CD4-positive, alpha-beta memory T cell (primary cell): Measurements from ENCODE around the gene GLB1L3. TPM values are rescaled to one million over a fixed set of nuclear protein-coding genes. Genes with fewer than 3 reads are reported as not detected.

Experiments used
- CTCF ChIA-PET: fragments of 350-600 bp; sonication (Branson Sonifier 250); formaldehyde crosslinking; loops from one replicate; lab custom pipeline; 2021; ENCODE audit warnings: inconsistent platforms; ENCODE audit not compliant: partially characterized antibody; lab: Charles Lee
- POLR2A ChIA-PET: fragments of 350-600 bp; sonication (Branson Sonifier 250); formaldehyde crosslinking; loops from one replicate; lab custom pipeline; 2021; ENCODE audit not compliant: partially characterized antibody; lab: Charles Lee
- DNase-seq, 5 donors: peaks; one replicate each; pipeline versions ENCODE4 v3.0.0 to v3.0.0-alpha.2; 2020 to 2022; ENCODE audit warnings: mixed read lengths in 1 of 5
- H3K27ac ChIP-seq: one replicate; pipeline ENCODE4 v1.7.0; 2013; ENCODE audit warnings: low read depth, low read length
- H3K27me3 ChIP-seq: 2 replicates; pipeline ENCODE4 v1.7.0; 2013; ENCODE audit warnings: mild to moderate bottlenecking, low read length, moderate library complexity; ENCODE audit not compliant: insufficient read depth
- H3K36me3 ChIP-seq: 2 replicates; pipeline ENCODE4 v1.7.0; 2013; ENCODE audit warnings: mild to moderate bottlenecking, low read length, moderate library complexity; ENCODE audit not compliant: insufficient read depth
- H3K4me1 ChIP-seq: 2 replicates; pipeline ENCODE4 v1.7.0; 2013; ENCODE audit warnings: mild to moderate bottlenecking, low read length, moderate library complexity; ENCODE audit not compliant: insufficient read depth
- H3K4me3 ChIP-seq, 2 donors: one replicate each; pipeline ENCODE4 v1.7.0; 2013; ENCODE audit warnings: low read length in 2 of 2, mild to moderate bottlenecking in 1 of 2
- H3K9me3 ChIP-seq, 2 donors: one replicate each; pipeline ENCODE4 v1.7.0; 2013; ENCODE audit warnings: low read length in 2 of 2, control low read depth in 1 of 2; ENCODE audit not compliant: control insufficient read depth in 1 of 2
- H3K27ac Mint-ChIP-seq, 7 donors: one replicate each; pipeline ENCODE4 v1.8.0; 2020 to 2021; ENCODE audit warnings: mixed read lengths in 7 of 7, mild to moderate bottlenecking in 6 of 7, inconsistent platforms in 3 of 7, moderate library complexity in 3 of 7
- H3K27me3 Mint-ChIP-seq, 2 donors: one replicate each; pipeline ENCODE4 v1.8.0; 2020 to 2021; ENCODE audit warnings: mixed read lengths in 2 of 2
- H3K36me3 Mint-ChIP-seq, 2 donors: one replicate each; pipeline ENCODE4 v1.8.0; 2020 to 2021; ENCODE audit warnings: mixed read lengths in 2 of 2, inconsistent platforms in 1 of 2, mild to moderate bottlenecking in 1 of 2
- H3K4me1 Mint-ChIP-seq, 4 donors: one replicate each; pipeline ENCODE4 v1.8.0; 2020 to 2021; ENCODE audit warnings: mixed read lengths in 4 of 4, mild to moderate bottlenecking in 1 of 4
- H3K4me3 Mint-ChIP-seq, 8 donors: one replicate each; pipeline ENCODE4 v1.8.0; 2020 to 2021; ENCODE audit warnings: mixed read lengths in 8 of 8, mild to moderate bottlenecking in 7 of 8, moderate library complexity in 6 of 8, inconsistent platforms in 3 of 8
- H3K9me3 Mint-ChIP-seq, 8 donors: one replicate each; pipeline ENCODE4 v1.8.0; 2020 to 2021; ENCODE audit warnings: mixed read lengths in 8 of 8, mild to moderate bottlenecking in 5 of 8, inconsistent platforms in 3 of 8, moderate library complexity in 1 of 8
- intact Hi-C: fragments of 100-400 bp; cut with micrococcal nuclease; formaldehyde crosslinking; loops from one replicate; pipeline ENCODE4 v1.15.1; 2023
- polyA plus RNA-seq, 2 donors: library from polyadenylated mRNA; unstranded; fragments of 300-500 nt; fragmentation: Illumina TruSeq; gene quantifications; one replicate each; pipeline ENCODE4 v1.2.3, GENCODE V29; 2021
- total RNA-seq, 2 experiments: library from RNA; stranded (reverse); gene quantifications; one replicate each; pipeline ENCODE4 v1.2.3, GENCODE V29; 2021

The GLB1L3 gene
- total and polyA plus RNA-seq, 4 experiments from 2014 or later, result 1.2 to 4.9 (median 2.2) TPM

DNA sequence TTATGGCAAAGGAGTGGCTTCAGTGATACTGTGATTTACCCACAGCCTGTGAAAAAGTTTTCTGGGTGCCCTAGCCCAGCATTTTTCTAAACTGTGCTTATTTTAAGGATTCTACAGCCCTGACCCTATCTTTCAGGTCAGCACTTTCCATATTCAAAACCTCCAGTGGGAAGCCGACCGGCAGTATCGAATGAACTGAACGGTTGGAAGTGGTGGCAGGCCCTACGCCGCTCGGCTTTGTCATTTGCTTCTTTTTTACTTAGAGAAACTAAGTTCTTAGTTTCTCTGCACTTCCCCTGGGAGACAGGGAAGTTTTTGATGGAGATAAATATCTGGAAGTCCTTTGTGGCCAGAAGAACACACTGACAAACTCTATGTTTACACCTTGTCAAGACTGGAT lies 56.6 kb downstream of the GLB1L3 start:
- Histone ChIP-seq H3K27ac (no peak overlapping the region), H3K4me3 (no peak overlapping the region), H3K36me3 (no peaks in the 10 kb centered on the region), H3K9me3 (no peaks in the 10 kb centered on the region), H3K27me3 (no peaks in the 10 kb centered on the region), H3K4me1 (peaks cover 14% of the 10 kb centered on the region)
- H3K27ac Mint-ChIP-seq, result peak overlapping the region in 5 of 7 donors; percentile 60 to 75 (median 70)
- H3K4me3 Mint-ChIP-seq, result peak overlapping the region; percentile 74 to 86 (median 82)
- no peaks in the 10 kb centered on the region for H3K9me3 Mint-ChIP-seq
- H3K36me3 Mint-ChIP-seq, result no peaks in the 10 kb centered on the region
- peaks cover 7 to 22% (median 12%) of the 10 kb centered on the region in 4 donors for H3K4me1 Mint-ChIP-seq
- intact Hi-C loops, result no loop called here
- peaks cover 0 to 4% of the 10 kb centered on the region in 2 donors for H3K27me3 Mint-ChIP-seq
- DNase-seq, result no peak
- ChIA-PET CTCF (no interaction called here), POLR2A (interaction anchor here (1.1 to 1.6 kb wide), 3 partner anchors 57 to 109 kb away, joined by 3 to 7 read pairs (median 4); partner anchors contain the start of genes ACAD8, GLB1L3, NCAPD3 and THYN1)

DNA sequence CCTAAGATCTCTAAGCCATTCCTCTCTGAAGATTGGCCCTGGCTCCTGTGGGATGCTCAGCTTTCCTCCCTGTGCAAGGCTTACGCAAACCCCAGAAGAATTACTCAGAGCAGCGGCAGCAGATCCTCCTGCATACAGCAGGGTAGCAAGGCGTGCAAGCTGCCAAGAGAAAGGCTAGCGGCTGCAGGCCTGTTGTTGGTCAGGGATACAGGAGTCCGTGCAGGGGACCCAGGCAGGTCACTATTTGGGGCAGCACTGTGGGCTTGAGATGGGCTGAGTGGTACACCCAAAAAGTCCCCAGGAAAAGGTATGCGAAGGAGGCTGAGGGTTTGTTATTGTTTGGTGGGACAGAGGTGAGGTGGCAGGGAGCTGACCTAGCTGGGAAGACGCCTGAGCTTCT lies 57.1 kb downstream of the GLB1L3 start:
- Histone ChIP-seq H3K27ac (no peak overlapping the region), H3K4me1 (peaks cover 14% of the 10 kb centered on the region), H3K9me3 (no peaks in the 10 kb centered on the region), H3K4me3 (no peak overlapping the region), H3K36me3 (no peaks in the 10 kb centered on the region), H3K27me3 (no peaks in the 10 kb centered on the region)
- ChIA-PET POLR2A (interaction anchor here (1.1 to 1.6 kb wide), 2 partner anchors 57 to 109 kb away, joined by 3 to 7 read pairs; partner anchors contain the start of genes GLB1L3, NCAPD3 and VPS26B), CTCF (no interaction called here)
- Mint-ChIP-seq H3K27me3 (peaks cover 0 to 4% of the 10 kb centered on the region in 2 donors), H3K4me3 (peak overlapping the region in 7 of 8 donors; percentile 23 to 86 (median 72)), H3K9me3 (no peaks in the 10 kb centered on the region), H3K36me3 (no peaks in the 10 kb centered on the region), H3K4me1 (peaks cover 7 to 22% (median 12%) of the 10 kb centered on the region in 4 donors), H3K27ac (peak overlapping the region in 2 of 7 donors; percentile 60 to 75)
- DNase-seq, result no peak
- intact Hi-C loops, result no loop called here

DNA sequence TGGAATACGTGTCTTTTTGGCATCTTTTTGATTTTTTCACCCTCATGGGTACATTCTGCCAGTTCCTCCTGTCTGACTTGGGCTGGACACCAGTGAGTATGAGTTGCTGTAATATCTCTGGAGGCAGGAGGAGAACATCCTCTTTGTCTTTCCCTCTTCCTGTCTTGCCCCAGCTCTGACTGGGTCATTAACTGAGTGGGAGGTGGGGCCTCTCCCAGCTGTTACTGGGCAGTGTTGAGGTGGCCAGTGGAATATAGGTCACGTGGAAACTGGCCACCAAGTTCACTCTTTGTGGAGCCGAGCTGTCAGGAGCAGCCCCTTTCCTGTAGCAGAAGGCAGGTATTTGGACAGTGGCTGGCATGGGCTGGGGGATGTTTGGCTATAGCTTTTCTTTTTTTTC lies 57.8 kb downstream of the GLB1L3 start:
- intact Hi-C loops, result no loop called here
- no peak overlapping the region for H3K4me3 ChIP-seq
- H3K27ac ChIP-seq, result no peak overlapping the region
- no peaks in the 10 kb centered on the region for H3K9me3 Mint-ChIP-seq
- peaks cover 14% of the 10 kb centered on the region for H3K4me1 ChIP-seq
- no peaks in the 10 kb centered on the region for H3K27me3 ChIP-seq
- H3K27ac Mint-ChIP-seq, result peak overlapping the region in 2 of 7 donors; percentile 65 to 75
- ChIA-PET POLR2A (interaction anchor here (1.1 kb wide), 1 partner anchor 58 kb away, joined by 3 read pairs; the partner anchor contains the start of gene GLB1L3), CTCF (interaction anchor here (0.6 kb wide), 1 partner anchor 377 kb away, joined by 3 read pairs; no protein-coding TSS in a partner anchor)
- H3K27me3 Mint-ChIP-seq, result peaks cover 0 to 4% of the 10 kb centered on the region in 2 donors
- H3K36me3 Mint-ChIP-seq, result no peaks in the 10 kb centered on the region
- H3K4me1 Mint-ChIP-seq, result peaks cover 7 to 22% (median 12%) of the 10 kb centered on the region in 4 donors
- H3K36me3 ChIP-seq, result no peaks in the 10 kb centered on the region
- peak overlapping the region in 5 of 8 donors; percentile 2 to 72 (median 24) for H3K4me3 Mint-ChIP-seq
- no peaks in the 10 kb centered on the region for H3K9me3 ChIP-seq
- DNase-seq, result no peak

- Mint-ChIP-seq H3K27me3 (peaks cover 0 to 4% of the 10 kb centered on the region in 2 donors), H3K4me3 (peak overlapping the region in 3 of 8 donors; percentile 1 to 66 (median 17)), H3K9me3 (no peaks in the 10 kb centered on the region), H3K36me3 (no peaks in the 10 kb centered on the region), H3K27ac (peak overlapping the region in 1 of 7 donors; percentile 43), H3K4me1 (peaks cover 6 to 22% (median 12%) of the 10 kb centered on the region in 4 donors)
- CTCF ChIA-PET, result interaction anchor here (0.6 kb wide), 1 partner anchor 378 kb away, joined by 3 read pairs; no protein-coding TSS in a partner anchor
- no peaks in the 10 kb centered on the region for H3K9me3 ChIP-seq
- POLR2A ChIA-PET, result no interaction called here
- no peak overlapping the region for H3K27ac ChIP-seq
- peaks cover 14% of the 10 kb centered on the region for H3K4me1 ChIP-seq
- no peak for DNase-seq
- no peaks in the 10 kb centered on the region for H3K36me3 ChIP-seq
- intact Hi-C loops, result no loop called here
- H3K27me3 ChIP-seq, result no peaks in the 10 kb centered on the region
- H3K4me3 ChIP-seq, result no peak overlapping the region
Measured at GRCh38 chr11:134334796-134335571, 58.8 kb downstream of the GLB1L3 start.

GRCh38 chr11:134337051-134337450 lies 60.9 kb downstream of the GLB1L3 start:
- Histone ChIP-seq H3K4me1 (peaks cover 9% of the 10 kb centered on the region), H3K36me3 (no peaks in the 10 kb centered on the region), H3K4me3 (no peak overlapping the region), H3K27ac (no peak overlapping the region), H3K27me3 (no peaks in the 10 kb centered on the region), H3K9me3 (no peaks in the 10 kb centered on the region)
- DNase-seq, result no peak
- Mint-ChIP-seq H3K4me1 (peaks cover 2 to 7% (median 5%) of the 10 kb centered on the region in 4 donors), H3K36me3 (no peaks in the 10 kb centered on the region), H3K27me3 (peaks cover 0 to 4% of the 10 kb centered on the region in 2 donors), H3K27ac (no peak overlapping the region), H3K9me3 (no peaks in the 10 kb centered on the region), H3K4me3 (no peak overlapping the region)
- ChIA-PET POLR2A (interaction anchor here (1.5 kb wide), 1 partner anchor 61 kb away, joined by 4 read pairs; the partner anchor contains the start of gene GLB1L3), CTCF (no interaction called here)
- intact Hi-C loops, result no loop called here

DNA sequence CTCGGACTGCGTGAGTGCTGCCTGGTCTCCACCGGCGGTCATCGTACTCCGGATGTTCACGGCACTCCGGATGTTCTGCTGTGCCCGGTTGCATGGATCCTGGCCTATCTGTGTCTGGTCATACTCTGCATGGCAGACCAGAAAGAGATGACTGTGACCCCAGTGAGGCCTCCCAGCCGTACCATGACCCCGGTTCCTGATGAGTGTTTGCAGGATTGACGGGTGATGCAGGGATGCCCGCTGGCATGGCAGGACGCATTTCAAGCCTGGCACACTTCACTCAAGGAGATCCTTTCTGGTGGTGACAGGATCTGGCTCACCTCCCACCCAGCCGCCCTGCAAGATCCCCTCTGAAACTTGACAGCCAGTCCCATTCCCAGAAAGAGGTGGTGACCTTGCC lies 61.9 kb downstream of the GLB1L3 start:
- intact Hi-C loops, result no loop called here
- no peaks in the 10 kb centered on the region for H3K36me3 ChIP-seq
- H3K9me3 ChIP-seq, result no peaks in the 10 kb centered on the region
- peaks cover 0 to 4% of the 10 kb centered on the region in 2 donors for H3K27me3 Mint-ChIP-seq
- CTCF ChIA-PET, result no interaction called here
- H3K36me3 Mint-ChIP-seq, result no peaks in the 10 kb centered on the region
- H3K27ac Mint-ChIP-seq, result no peak overlapping the region
- POLR2A ChIA-PET, result no interaction called here
- peaks cover 0 to under 1% (median 0%) of the 10 kb centered on the region in 4 donors for H3K4me1 Mint-ChIP-seq
- H3K27me3 ChIP-seq, result no peaks in the 10 kb centered on the region
- DNase-seq, result no peak
- H3K4me3 ChIP-seq, result no peak overlapping the region
- H3K27ac ChIP-seq, result no peak overlapping the region
- H3K9me3 Mint-ChIP-seq, result no peaks in the 10 kb centered on the region
- no peaks in the 10 kb centered on the region for H3K4me1 ChIP-seq
- H3K4me3 Mint-ChIP-seq, result no peak overlapping the region

- CTCF ChIA-PET, result no interaction called here
- Histone ChIP-seq H3K27me3 (no peaks in the 10 kb centered on the region), H3K27ac (no peak overlapping the region), H3K4me1 (no peaks in the 10 kb centered on the region), H3K9me3 (no peaks in the 10 kb centered on the region), H3K36me3 (no peaks in the 10 kb centered on the region), H3K4me3 (no peak overlapping the region)
- H3K4me3 Mint-ChIP-seq, result no peak overlapping the region
- H3K4me1 Mint-ChIP-seq, result no peaks in the 10 kb centered on the region
- H3K27me3 Mint-ChIP-seq, result peaks cover 0 to 4% of the 10 kb centered on the region in 2 donors
- H3K9me3 Mint-ChIP-seq, result no peaks in the 10 kb centered on the region
- no peaks in the 10 kb centered on the region for H3K36me3 Mint-ChIP-seq
- intact Hi-C loops, result no loop called here
- POLR2A ChIA-PET, result no interaction called here
- H3K27ac Mint-ChIP-seq, result no peak overlapping the region
- no peak for DNase-seq
Measured at GRCh38 chr11:134338654-134339053, 62.5 kb downstream of the GLB1L3 start.
